K562 (cell line): ENCODE results near the gene MARCHF9.

Experiments
- SIX5 ChIP-seq, 2 experiments: IDR thresholded peaks; 2 replicates each; pipeline ENCODE4 v1.6.1; 2011; ENCODE audit warnings: low read length in 2 of 2, borderline replicate concordance in 1 of 2, low read depth in 1 of 2, mild to moderate bottlenecking in 1 of 2, moderate library complexity in 1 of 2; ENCODE audit not compliant: insufficient read depth in 1 of 2
- ZKSCAN1 ChIP-seq: fragments of 150-350 bp; IDR thresholded peaks from 2 replicates; pipeline ENCODE4 v1.6.1; 2016; ENCODE audit warnings: low read depth, low read length

DNA sequence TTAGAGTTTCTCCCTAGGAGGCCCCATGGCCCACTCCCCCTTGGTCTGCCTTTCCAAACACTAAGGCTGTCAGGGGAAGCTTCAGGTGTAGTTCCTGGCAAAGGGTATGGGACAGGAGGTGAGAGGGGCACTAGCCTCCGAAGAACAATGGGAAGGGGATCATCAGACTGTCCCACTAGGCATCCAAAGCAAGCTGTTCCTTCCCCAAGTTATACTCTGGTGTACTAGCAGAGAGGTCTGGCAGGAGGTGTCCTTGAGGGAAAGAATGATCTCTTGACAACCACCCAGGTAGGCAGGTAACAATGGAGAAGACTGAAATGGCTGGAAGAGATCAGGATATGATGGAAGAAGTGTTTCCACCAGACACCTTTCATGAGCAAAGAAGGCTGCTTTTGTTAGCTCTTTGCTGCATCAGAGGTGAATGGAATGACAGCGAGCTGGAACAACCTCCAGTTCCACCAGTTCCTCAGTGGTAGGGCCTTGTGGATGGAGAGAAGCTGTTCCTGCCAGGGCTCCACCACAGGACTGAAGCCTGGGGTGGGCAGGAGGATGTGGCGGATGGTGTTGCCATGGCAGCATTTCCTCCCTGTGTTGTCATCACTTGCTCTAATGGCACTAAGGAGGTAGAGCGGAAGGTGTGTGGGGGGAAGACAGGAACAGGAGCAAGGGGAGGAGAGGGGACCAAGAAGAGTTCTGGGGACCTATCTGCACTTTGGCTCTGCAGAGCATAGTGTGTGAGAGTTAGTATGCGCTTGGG, 14.1 kb upstream of the MARCHF9 start:
- no peak for TF ChIP-seq SIX5 (IDR thresholded peaks at IDR 0.05; ENCODE audit: borderline replicate concordance in 1 of 2, insufficient read depth in 1 of 2, low read depth in 1 of 2, low read length in 2 of 2)
- no peak for TF ChIP-seq ZKSCAN1
